Neural crest cell (in vitro differentiated cells): Measurements from ENCODE around the gene BCL3. TPM values are rescaled to one million over a fixed set of nuclear protein-coding genes. Genes with fewer than 3 reads are reported as not detected.

ENCODE experiments used
- DNase-seq: peaks from one replicate; pipeline ENCODE4 v3.0.0; 2021; ENCODE audit warnings: low read depth, mixed read lengths, low spot score
- H3K27ac Mint-ChIP-seq: one replicate; pipeline ENCODE4 v1.8.0; 2021; ENCODE audit warnings: mild to moderate bottlenecking, mixed read lengths; ENCODE audit not compliant: unreplicated experiment
- H3K27me3 Mint-ChIP-seq: 2 replicates; pipeline ENCODE4 v1.8.0; 2021; ENCODE audit warnings: low read depth, mild to moderate bottlenecking, mixed read lengths
- H3K36me3 Mint-ChIP-seq: 2 replicates; pipeline ENCODE4 v1.8.0; 2021; ENCODE audit warnings: low read depth, mild to moderate bottlenecking, mixed read lengths
- H3K4me1 Mint-ChIP-seq: 2 replicates; pipeline ENCODE4 v1.8.0; 2021; ENCODE audit warnings: mixed read lengths
- H3K4me3 Mint-ChIP-seq: one replicate; pipeline ENCODE4 v1.8.0; 2021; ENCODE audit warnings: mild to moderate bottlenecking, mixed read lengths
- H3K9me3 Mint-ChIP-seq: 2 replicates; pipeline ENCODE4 v1.8.0; 2021; ENCODE audit warnings: mixed read lengths
- total RNA-seq: library from RNA; stranded (reverse); gene quantifications from 2 replicates; pipeline ENCODE4 v1.2.1, GENCODE V29; 2021
- TF ChIP-seq, protein P1 (sequence below): fragments of 200-600 bp; sonication (generic); conservative IDR thresholded peaks from 2 replicates; pipeline ENCODE4 v1.5.0; 2021; ENCODE audit warnings: antibody characterized with exemption, mild to moderate bottlenecking

BCL3 gene
- total RNA-seq, 1 donor from 2014 or later = 2.2 TPM

DNA sequence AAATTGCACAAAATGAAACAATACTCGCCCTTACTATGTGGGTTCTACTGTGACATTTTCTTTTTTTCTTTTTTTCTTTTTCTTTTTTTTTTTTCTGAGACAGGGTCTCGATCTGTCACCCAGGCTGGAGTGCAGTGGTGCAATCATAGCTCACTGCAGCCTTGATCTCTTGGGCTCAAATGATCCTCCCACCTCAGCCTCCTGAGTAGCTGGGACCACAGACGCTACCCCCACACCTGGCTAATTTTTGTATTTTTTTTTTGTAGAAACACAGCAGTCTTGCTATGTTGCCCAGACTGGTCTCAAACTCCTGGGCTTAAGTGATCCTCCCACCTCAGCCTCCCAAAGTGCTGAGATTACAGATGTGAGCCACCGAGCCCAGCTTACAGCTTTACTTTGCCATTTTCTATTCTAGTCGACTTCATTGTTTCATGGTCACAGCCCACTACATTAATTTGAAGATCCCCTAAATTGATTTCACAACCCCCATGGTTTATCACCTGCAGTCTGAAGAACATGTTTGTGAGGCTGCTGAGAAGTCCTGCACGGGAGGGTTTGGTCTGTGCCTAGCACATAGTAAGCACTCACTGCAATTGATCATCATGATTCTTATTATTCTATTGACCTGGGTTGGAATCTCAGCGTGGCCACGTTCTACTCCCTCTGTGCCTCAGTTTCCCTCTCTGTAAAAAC is 3.8 kb downstream of the BCL3 start:
- Mint-ChIP-seq H3K36me3 (no peaks in the 10 kb centered on the region), H3K9me3 (no peaks in the 10 kb centered on the region), H3K27ac (no peak overlapping the region), H3K27me3 (peaks cover 93% of the 10 kb centered on the region), H3K4me1 (peaks cover 18% of the 10 kb centered on the region), H3K4me3 (peak overlapping the region; percentile 72)
- DNase-seq = no peak
- TF ChIP-seq, protein P1, sequence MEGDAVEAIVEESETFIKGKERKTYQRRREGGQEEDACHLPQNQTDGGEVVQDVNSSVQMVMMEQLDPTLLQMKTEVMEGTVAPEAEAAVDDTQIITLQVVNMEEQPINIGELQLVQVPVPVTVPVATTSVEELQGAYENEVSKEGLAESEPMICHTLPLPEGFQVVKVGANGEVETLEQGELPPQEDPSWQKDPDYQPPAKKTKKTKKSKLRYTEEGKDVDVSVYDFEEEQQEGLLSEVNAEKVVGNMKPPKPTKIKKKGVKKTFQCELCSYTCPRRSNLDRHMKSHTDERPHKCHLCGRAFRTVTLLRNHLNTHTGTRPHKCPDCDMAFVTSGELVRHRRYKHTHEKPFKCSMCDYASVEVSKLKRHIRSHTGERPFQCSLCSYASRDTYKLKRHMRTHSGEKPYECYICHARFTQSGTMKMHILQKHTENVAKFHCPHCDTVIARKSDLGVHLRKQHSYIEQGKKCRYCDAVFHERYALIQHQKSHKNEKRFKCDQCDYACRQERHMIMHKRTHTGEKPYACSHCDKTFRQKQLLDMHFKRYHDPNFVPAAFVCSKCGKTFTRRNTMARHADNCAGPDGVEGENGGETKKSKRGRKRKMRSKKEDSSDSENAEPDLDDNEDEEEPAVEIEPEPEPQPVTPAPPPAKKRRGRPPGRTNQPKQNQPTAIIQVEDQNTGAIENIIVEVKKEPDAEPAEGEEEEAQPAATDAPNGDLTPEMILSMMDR = no peak

- Mint-ChIP-seq H3K4me1 (peaks cover 21% of the 10 kb centered on the region), H3K36me3 (no peaks in the 10 kb centered on the region), H3K4me3 (peak overlapping the region; percentile 72), H3K27ac (no peak overlapping the region), H3K27me3 (peaks cover 93% of the 10 kb centered on the region), H3K9me3 (no peaks in the 10 kb centered on the region)
- no peak for DNase-seq
- TF ChIP-seq, protein P1 = peak; percentile 9
Measured at GRCh38 chr19:44752816-44753625, 4.5 kb downstream of the BCL3 start.

DNA sequence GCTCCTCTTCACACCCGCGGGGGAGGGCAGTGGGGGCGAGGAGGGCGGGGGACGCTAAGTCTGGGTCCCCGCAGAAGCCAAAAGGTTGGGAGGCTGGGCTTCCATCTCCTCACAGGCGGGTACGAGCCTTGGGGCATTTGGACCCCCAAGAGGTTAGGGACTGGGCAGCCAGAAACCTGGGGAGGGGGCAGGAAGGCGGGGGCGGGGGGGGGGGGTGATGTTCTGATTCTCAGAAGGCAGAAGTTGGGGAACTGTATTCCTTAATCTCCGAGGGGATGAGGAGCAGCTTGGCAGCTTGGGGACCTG is 5.1 kb downstream of the BCL3 start:
- TF ChIP-seq, protein P1 = no peak
- no peaks in the 10 kb centered on the region for H3K36me3 Mint-ChIP-seq
- peaks cover 96% of the 10 kb centered on the region for H3K27me3 Mint-ChIP-seq
- peaks cover 23% of the 10 kb centered on the region for H3K4me1 Mint-ChIP-seq
- DNase-seq = no peak
- H3K4me3 Mint-ChIP-seq = peak overlapping the region; percentile 78
- no peaks in the 10 kb centered on the region for H3K9me3 Mint-ChIP-seq
- H3K27ac Mint-ChIP-seq = no peak overlapping the region

- TF ChIP-seq, protein P1 = no peak
- Mint-ChIP-seq H3K27ac (no peak overlapping the region), H3K4me3 (peak overlapping the region; percentile 78), H3K36me3 (no peaks in the 10 kb centered on the region), H3K9me3 (no peaks in the 10 kb centered on the region), H3K27me3 (peaks cover 94% of the 10 kb centered on the region), H3K4me1 (peaks cover 23% of the 10 kb centered on the region)
- DNase-seq = no peak
Measured at GRCh38 chr19:44753932-44754749, 5.6 kb downstream of the BCL3 start.

DNA sequence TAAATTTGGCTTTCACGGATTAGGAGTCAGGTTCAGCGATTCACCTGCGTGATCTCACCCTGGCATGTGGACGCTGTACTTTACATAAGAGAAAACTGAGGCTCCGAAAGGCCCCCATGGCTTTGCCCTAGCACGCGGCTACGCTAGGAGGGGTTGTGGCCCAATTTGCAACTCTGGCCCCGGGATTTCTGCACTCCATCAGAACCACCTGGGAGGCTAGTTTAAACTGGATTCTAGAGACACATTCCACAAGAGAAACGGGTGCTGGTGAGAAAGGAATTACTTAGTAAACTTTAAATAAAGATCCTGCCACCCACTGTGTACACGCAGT is 6.2 kb downstream of the BCL3 start:
- DNase-seq = no peak
- H3K27ac Mint-ChIP-seq = no peak overlapping the region
- H3K4me1 Mint-ChIP-seq = peaks cover 23% of the 10 kb centered on the region
- peak overlapping the region; percentile 64 for H3K4me3 Mint-ChIP-seq
- no peaks in the 10 kb centered on the region for H3K9me3 Mint-ChIP-seq
- TF ChIP-seq, protein P1 = no peak
- peaks cover 90% of the 10 kb centered on the region for H3K27me3 Mint-ChIP-seq
- no peaks in the 10 kb centered on the region for H3K36me3 Mint-ChIP-seq
